Vagina (tissue), 2 donors: ENCODE results near the gene NETO2. TPM values are rescaled to one million over a fixed set of nuclear protein-coding genes. Genes with fewer than 3 reads are reported as not detected.
"Not testable (repeated sequence)": the region's sequence is repeated elsewhere in the genome, so short reads cannot be mapped to it uniquely, and the experiment has no call there.

Source experiments
- DNase-seq, 2 donors: peaks; one replicate each; pipeline ENCODE4 v3.0.0-alpha.2; 2017; ENCODE audit errors: extremely low spot score in 2 of 2
- H3K27ac ChIP-seq: fragments of 200-600 bp; sonication (generic); one replicate; pipeline ENCODE4 v1.5.1; 2019
- H3K27me3 ChIP-seq: fragments of 200-600 bp; sonication (generic); one replicate; pipeline ENCODE4 v1.5.1; 2019
- H3K36me3 ChIP-seq, 2 donors: fragments of 200-600 bp; sonication (generic); one replicate each; pipeline ENCODE4 v1.5.1; 2017 to 2019
- H3K4me1 ChIP-seq: fragments of 200-600 bp; sonication (generic); one replicate; pipeline ENCODE4 v1.5.1; 2019
- H3K4me3 ChIP-seq, 2 donors: fragments of 200-600 bp; sonication (generic); 1 replicate in 1 of 2; 2 replicates in 1 of 2; pipeline ENCODE4 v1.5.1; 2016 to 2019
- H3K9me3 ChIP-seq: fragments of 200-600 bp; sonication (generic); one replicate; pipeline ENCODE4 v1.5.1; 2019
- POLR2A ChIP-seq, 2 donors: fragments of 450-650 bp; IDR thresholded peaks; one replicate each; pipeline ENCODE4 v1.6.1; 2017; ENCODE audit warnings: antibody characterized with exemption in 2 of 2, mild to moderate bottlenecking in 2 of 2, moderate library complexity in 2 of 2
- POLR2AphosphoS5 ChIP-seq, 2 donors: sonication (generic); formaldehyde crosslinking; IDR thresholded peaks; one replicate each; pipeline ENCODE4 v1.9.0; 2017; ENCODE audit warnings: antibody characterized with exemption in 2 of 2, mild to moderate bottlenecking in 2 of 2, low read depth in 1 of 2; ENCODE audit not compliant: insufficient read depth in 1 of 2
- intact Hi-C: fragments of 100-400 bp; cut with DNase I; formaldehyde crosslinking; loops from one replicate; pipeline ENCODE4 v1.15.1; 2023
- total RNA-seq: library from RNA; depleted of rRNA; stranded (reverse); fragments of >200 nt; gene quantifications from one replicate; pipeline ENCODE4 v1.2.3, GENCODE V29; 2016
- TF ChIP-seq, protein P1 (sequence below), 3 experiments: fragments of 450-650 bp in 2 of 3; fragments of 200-600 bp in 1 of 3; sonication (generic) in 1 of 3; IDR thresholded peaks; one replicate each; pipeline ENCODE4 v1.5.1; 2017 to 2019; ENCODE audit warnings: antibody characterized with exemption in 3 of 3, mild to moderate bottlenecking in 2 of 3, moderate library complexity in 2 of 3

Gene NETO2
- total RNA-seq, 1 donor from 2014 or later = 2.7 TPM

DNA sequence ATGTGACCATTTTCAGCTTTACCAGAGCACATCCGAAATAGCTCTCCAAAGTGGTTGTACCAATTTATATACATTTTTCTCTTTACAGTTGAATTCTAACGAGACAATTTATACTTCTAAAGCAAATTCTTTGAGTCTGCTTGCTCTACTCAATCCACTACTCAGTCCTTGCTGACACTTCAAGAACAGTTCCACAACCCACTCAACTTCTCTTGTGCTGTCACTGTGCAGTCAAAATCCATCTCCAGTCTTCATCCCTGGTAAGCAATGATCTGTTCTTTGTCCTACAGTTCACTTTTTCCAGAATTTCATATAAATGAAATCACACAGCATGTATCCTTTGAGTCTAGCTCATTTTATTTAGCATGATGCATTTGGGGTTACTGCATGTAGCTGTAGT is 30.6 kb downstream of the NETO2 start:
- intact Hi-C loops = no loop called here
- no peaks in the 10 kb centered on the region for H3K27me3 ChIP-seq
- no peak for DNase-seq
- no peak for TF ChIP-seq POLR2A (IDR thresholded peaks at IDR 0.05)
- TF ChIP-seq, protein P1, sequence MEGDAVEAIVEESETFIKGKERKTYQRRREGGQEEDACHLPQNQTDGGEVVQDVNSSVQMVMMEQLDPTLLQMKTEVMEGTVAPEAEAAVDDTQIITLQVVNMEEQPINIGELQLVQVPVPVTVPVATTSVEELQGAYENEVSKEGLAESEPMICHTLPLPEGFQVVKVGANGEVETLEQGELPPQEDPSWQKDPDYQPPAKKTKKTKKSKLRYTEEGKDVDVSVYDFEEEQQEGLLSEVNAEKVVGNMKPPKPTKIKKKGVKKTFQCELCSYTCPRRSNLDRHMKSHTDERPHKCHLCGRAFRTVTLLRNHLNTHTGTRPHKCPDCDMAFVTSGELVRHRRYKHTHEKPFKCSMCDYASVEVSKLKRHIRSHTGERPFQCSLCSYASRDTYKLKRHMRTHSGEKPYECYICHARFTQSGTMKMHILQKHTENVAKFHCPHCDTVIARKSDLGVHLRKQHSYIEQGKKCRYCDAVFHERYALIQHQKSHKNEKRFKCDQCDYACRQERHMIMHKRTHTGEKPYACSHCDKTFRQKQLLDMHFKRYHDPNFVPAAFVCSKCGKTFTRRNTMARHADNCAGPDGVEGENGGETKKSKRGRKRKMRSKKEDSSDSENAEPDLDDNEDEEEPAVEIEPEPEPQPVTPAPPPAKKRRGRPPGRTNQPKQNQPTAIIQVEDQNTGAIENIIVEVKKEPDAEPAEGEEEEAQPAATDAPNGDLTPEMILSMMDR (IDR thresholded peaks at IDR 0.05) = no peak
- TF ChIP-seq POLR2AphosphoS5 (IDR thresholded peaks at IDR 0.05; ENCODE audit: insufficient read depth in 1 of 2, low read depth in 1 of 2) = no peak
- no peaks in the 10 kb centered on the region for H3K4me1 ChIP-seq
- H3K27ac ChIP-seq = no peak overlapping the region
- H3K36me3 ChIP-seq = no peaks in the 10 kb centered on the region
- no peak overlapping the region for H3K4me3 ChIP-seq
- H3K9me3 ChIP-seq = no peaks in the 10 kb centered on the region

DNA sequence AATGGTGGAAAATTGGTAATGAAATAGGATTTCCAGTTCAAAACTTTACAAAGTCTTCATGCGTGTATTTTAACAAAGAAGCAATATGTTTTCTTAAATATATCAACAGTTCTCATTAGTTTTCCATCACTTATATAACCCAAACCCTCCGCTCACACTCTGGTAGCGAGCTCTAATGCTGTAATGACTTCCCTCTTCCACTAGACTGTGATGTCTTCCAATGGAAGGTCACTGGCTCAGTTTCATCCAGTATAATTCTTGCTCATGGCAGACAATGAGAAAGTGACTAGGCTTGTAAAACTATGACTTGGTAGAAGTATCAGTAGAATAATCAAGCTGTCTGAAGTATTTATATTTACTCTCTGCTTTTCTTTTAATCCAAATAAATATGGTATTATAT is 32.8 kb downstream of the NETO2 start:
- intact Hi-C loops = no loop called here
- Histone ChIP-seq H3K27me3 (no peaks in the 10 kb centered on the region), H3K9me3 (no peaks in the 10 kb centered on the region), H3K4me1 (no peaks in the 10 kb centered on the region), H3K4me3 (no peak overlapping the region), H3K27ac (no peak overlapping the region), H3K36me3 (no peaks in the 10 kb centered on the region)
- no peak for DNase-seq
- no peak for TF ChIP-seq POLR2A (IDR thresholded peaks at IDR 0.05)
- TF ChIP-seq POLR2AphosphoS5 (IDR thresholded peaks at IDR 0.05; ENCODE audit: insufficient read depth in 1 of 2, low read depth in 1 of 2) = no peak
- TF ChIP-seq, protein P1 (IDR thresholded peaks at IDR 0.05) = no peak

DNA sequence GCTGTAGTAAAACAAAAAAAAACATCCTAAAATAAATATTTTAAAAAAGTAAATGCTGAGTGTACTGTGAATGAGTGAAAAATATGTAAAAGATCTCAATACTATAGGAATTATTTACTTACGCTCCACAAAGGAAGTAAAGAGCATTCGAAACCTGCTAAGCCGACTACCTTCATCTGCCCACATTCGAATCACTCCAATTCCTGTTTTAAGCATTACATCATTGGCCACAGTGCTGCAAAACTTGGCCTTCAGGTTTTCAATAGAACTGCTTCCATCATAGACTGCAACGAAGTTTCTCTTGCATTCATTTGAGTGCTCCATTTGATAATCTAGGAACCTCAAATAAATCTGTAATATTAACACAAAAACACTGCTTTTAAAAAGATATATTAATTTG is 34.4 kb downstream of the NETO2 start:
- H3K27me3 ChIP-seq = no peaks in the 10 kb centered on the region
- DNase-seq = no peak
- H3K4me3 ChIP-seq = no peak overlapping the region
- no peak overlapping the region for H3K27ac ChIP-seq
- intact Hi-C loops = no loop called here
- TF ChIP-seq, protein P1 (IDR thresholded peaks at IDR 0.05) = no peak
- no peak for TF ChIP-seq POLR2A (IDR thresholded peaks at IDR 0.05)
- TF ChIP-seq POLR2AphosphoS5 (IDR thresholded peaks at IDR 0.05; ENCODE audit: insufficient read depth in 1 of 2, low read depth in 1 of 2) = no peak
- no peaks in the 10 kb centered on the region for H3K4me1 ChIP-seq
- no peaks in the 10 kb centered on the region for H3K9me3 ChIP-seq
- H3K36me3 ChIP-seq = no peaks in the 10 kb centered on the region

DNA sequence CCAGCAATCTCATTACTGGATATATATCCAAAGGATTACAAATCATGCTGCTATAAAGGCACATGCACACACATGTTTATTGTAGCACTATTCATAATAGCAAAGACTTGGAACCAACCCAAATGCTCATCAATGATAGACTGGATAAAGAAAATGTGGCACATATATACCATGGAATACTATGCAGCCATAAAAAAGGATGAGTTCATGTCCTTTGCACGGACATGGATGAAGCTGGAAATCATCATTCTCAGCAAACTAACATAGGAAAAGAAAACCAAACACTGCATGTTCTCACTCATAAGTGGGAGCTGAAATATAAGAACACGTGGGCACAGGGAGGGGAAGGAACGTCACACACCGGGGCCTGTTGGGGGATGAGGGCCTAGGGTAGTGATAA is 40.8 kb downstream of the NETO2 start:
- DNase-seq, H3K4me3 ChIP-seq, intact Hi-C loops, H3K4me1 ChIP-seq, H3K27ac ChIP-seq, H3K27me3 ChIP-seq, H3K9me3 ChIP-seq, H3K36me3 ChIP-seq: not testable (repeated sequence)

DNA sequence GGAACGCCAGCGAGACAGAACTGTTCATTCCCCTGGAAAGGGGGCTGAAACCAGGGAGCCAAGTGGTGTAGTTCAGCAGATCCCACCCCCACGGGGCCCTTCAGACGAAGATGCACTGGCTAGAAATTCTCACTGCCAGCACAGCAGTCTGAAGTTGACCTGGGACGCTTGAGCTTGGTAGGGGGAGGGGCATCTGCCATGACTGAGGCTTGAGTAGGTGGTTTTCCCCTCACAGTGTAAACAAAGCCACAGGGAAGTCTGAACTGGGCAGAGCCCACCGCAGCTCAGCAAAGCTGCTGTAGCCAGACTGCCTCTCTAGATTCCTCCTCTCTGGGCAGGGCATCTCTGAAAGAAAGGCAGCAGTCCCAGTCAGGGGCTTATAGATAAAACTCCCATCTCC is 46.6 kb downstream of the NETO2 start:
- H3K4me1 ChIP-seq, DNase-seq, H3K27me3 ChIP-seq, intact Hi-C loops, H3K9me3 ChIP-seq, H3K36me3 ChIP-seq, H3K4me3 ChIP-seq, H3K27ac ChIP-seq: not testable (repeated sequence)

DNA sequence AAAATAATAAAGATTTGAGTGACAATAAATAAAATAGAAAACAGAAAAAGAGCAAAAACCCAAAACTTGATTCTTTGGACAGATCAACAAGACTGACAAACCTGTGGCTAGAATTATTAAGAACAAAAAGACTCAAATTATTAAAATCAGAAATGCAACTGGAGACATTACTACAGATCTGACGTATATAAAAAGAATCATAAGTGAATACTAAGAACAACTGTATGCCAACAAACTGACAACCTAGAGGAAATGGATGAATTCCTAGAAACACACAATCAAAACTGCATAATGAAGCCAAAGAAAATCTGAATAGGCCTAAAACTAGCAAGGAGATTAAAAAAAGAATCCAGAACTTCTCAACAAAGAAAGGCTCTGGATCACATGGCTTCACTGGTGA is 47.4 kb downstream of the NETO2 start:
- no peaks in the 10 kb centered on the region for H3K9me3 ChIP-seq
- no peak for TF ChIP-seq POLR2AphosphoS5 (IDR thresholded peaks at IDR 0.05; ENCODE audit: insufficient read depth in 1 of 2, low read depth in 1 of 2)
- no peak for TF ChIP-seq POLR2A (IDR thresholded peaks at IDR 0.05)
- TF ChIP-seq, protein P1 (IDR thresholded peaks at IDR 0.05) = no peak
- H3K27ac ChIP-seq = no peak overlapping the region
- no peaks in the 10 kb centered on the region for H3K27me3 ChIP-seq
- no peaks in the 10 kb centered on the region for H3K36me3 ChIP-seq
- H3K4me3 ChIP-seq = no peak overlapping the region
- no peak for DNase-seq
- intact Hi-C loops = no loop called here
- no peaks in the 10 kb centered on the region for H3K4me1 ChIP-seq
